IPS-20b (cell line): ENCODE results near the gene RAPGEF4.

Experiments used
- H3K27ac ChIP-seq: one replicate; pipeline ENCODE4 v1.5.1; 2013; ENCODE audit warnings: low read length
- H3K27me3 ChIP-seq: 2 replicates; pipeline ENCODE4 v1.6.1; 2013; ENCODE audit warnings: mild to moderate bottlenecking, low read length, inconsistent platforms; ENCODE audit not compliant: insufficient read depth
- H3K36me3 ChIP-seq: 2 replicates; pipeline ENCODE4 v1.6.1; 2013; ENCODE audit warnings: low read depth, mild to moderate bottlenecking, inconsistent platforms, low read length, moderate library complexity; ENCODE audit not compliant: insufficient read depth
- H3K4me1 ChIP-seq: 2 replicates; pipeline ENCODE4 v1.6.1; 2013; ENCODE audit warnings: mild to moderate bottlenecking, control low read depth, inconsistent platforms, low read length, moderate library complexity; ENCODE audit not compliant: insufficient read depth
- H3K4me3 ChIP-seq: 2 replicates; pipeline ENCODE4 v1.5.1; 2013; ENCODE audit warnings: mild to moderate bottlenecking, low read length, inconsistent platforms
- H3K9ac ChIP-seq: 2 replicates; pipeline ENCODE4 v1.6.1; 2013; ENCODE audit warnings: low read depth, mild to moderate bottlenecking, inconsistent platforms, low read length, moderate library complexity
- H3K9me3 ChIP-seq: 2 replicates; pipeline ENCODE4 v1.6.1; 2013; ENCODE audit warnings: mild to moderate bottlenecking, low read depth, low read length, inconsistent platforms; ENCODE audit not compliant: insufficient read depth

RAPGEF4 gene

GRCh38 chr2:172988728-172989127, 253.1 kb downstream of the RAPGEF4 start:
- H3K27me3 ChIP-seq: no peaks in the 10 kb centered on the region
- no peak overlapping the region for H3K9ac ChIP-seq
- no peaks in the 10 kb centered on the region for H3K36me3 ChIP-seq
- no peak overlapping the region for H3K27ac ChIP-seq
- H3K4me3 ChIP-seq: no peak overlapping the region
- no peaks in the 10 kb centered on the region for H3K9me3 ChIP-seq
- H3K4me1 ChIP-seq: 0 out of 2 replicates have a peak, but pooled peaks cover 4% of the 10 kb centered on the region

- Histone ChIP-seq H3K4me3 (no peak overlapping the region), H3K27ac (no peak overlapping the region), H3K9ac (no peak overlapping the region), H3K9me3 (no peaks in the 10 kb centered on the region), H3K4me1 (0 out of 2 replicates have a peak, but pooled peaks cover 4% of the 10 kb centered on the region), H3K36me3 (no peaks in the 10 kb centered on the region), H3K27me3 (no peaks in the 10 kb centered on the region)
These were observed 255.4 kb downstream of the RAPGEF4 start for GRCh38 chr2:172991031-172991430.

- no peaks in the 10 kb centered on the region for H3K9me3 ChIP-seq
- no peak overlapping the region for H3K4me3 ChIP-seq
- H3K27ac ChIP-seq: no peak overlapping the region
- H3K27me3 ChIP-seq: no peaks in the 10 kb centered on the region
- no peaks in the 10 kb centered on the region for H3K36me3 ChIP-seq
- H3K4me1 ChIP-seq: peaks cover 4% of the 10 kb centered on the region; the same call in 1 of the 2 replicates
- no peak overlapping the region for H3K9ac ChIP-seq
These were observed 257.5 kb downstream of the RAPGEF4 start for GRCh38 chr2:172993139-172993538.

- Histone ChIP-seq H3K9ac (no peak overlapping the region), H3K27ac (no peak overlapping the region), H3K36me3 (no peaks in the 10 kb centered on the region), H3K4me1 (peaks cover 4% of the 10 kb centered on the region; the same call in 1 of the 2 replicates), H3K4me3 (no peak overlapping the region), H3K27me3 (no peaks in the 10 kb centered on the region), H3K9me3 (no peaks in the 10 kb centered on the region)
These were observed 258.5 kb downstream of the RAPGEF4 start for GRCh38 chr2:172993931-172994717.

- peaks cover 4% of the 10 kb centered on the region; the same call in 1 of the 2 replicates for H3K4me1 ChIP-seq
- no peak overlapping the region for H3K27ac ChIP-seq
These were observed 259.2 kb downstream of the RAPGEF4 start for GRCh38 chr2:172994864-172995263.

GRCh38 chr2:172995323-172996244, 259.9 kb downstream of the RAPGEF4 start:
- no peak overlapping the region for H3K27ac ChIP-seq
- no peak overlapping the region for H3K4me3 ChIP-seq
- no peak overlapping the region for H3K9ac ChIP-seq
- no peaks in the 10 kb centered on the region for H3K36me3 ChIP-seq
- no peaks in the 10 kb centered on the region for H3K27me3 ChIP-seq
- no peaks in the 10 kb centered on the region for H3K9me3 ChIP-seq
- peaks cover 4% of the 10 kb centered on the region; the same call in 1 of the 2 replicates for H3K4me1 ChIP-seq

More at GRCh38 chr2:172994864-172995263, 259.2 kb downstream of the RAPGEF4 start:
- no peak overlapping the region for H3K9ac ChIP-seq
- no peaks in the 10 kb centered on the region for H3K36me3 ChIP-seq
- H3K9me3 ChIP-seq: no peaks in the 10 kb centered on the region
- no peaks in the 10 kb centered on the region for H3K27me3 ChIP-seq
- no peak overlapping the region for H3K4me3 ChIP-seq

GRCh38 chr2:172996387-172996961, 260.8 kb downstream of the RAPGEF4 start:
- no peaks in the 10 kb centered on the region; the same call in 1 of the 2 replicates for H3K4me1 ChIP-seq
- no peaks in the 10 kb centered on the region for H3K27me3 ChIP-seq
- H3K4me3 ChIP-seq: no peak overlapping the region
- no peaks in the 10 kb centered on the region for H3K9me3 ChIP-seq
- no peaks in the 10 kb centered on the region for H3K36me3 ChIP-seq
- H3K9ac ChIP-seq: no peak overlapping the region
- no peak overlapping the region for H3K27ac ChIP-seq

- Histone ChIP-seq H3K4me3 (no peak overlapping the region), H3K36me3 (no peaks in the 10 kb centered on the region), H3K27ac (no peak overlapping the region), H3K4me1 (no peaks in the 10 kb centered on the region; the same call in 1 of the 2 replicates), H3K27me3 (no peaks in the 10 kb centered on the region), H3K9ac (no peak overlapping the region), H3K9me3 (no peaks in the 10 kb centered on the region)
These were observed 261.4 kb downstream of the RAPGEF4 start for GRCh38 chr2:172997031-172997430.

GRCh38 chr2:172998547-172999272, 263.1 kb downstream of the RAPGEF4 start:
- H3K4me1 ChIP-seq: peaks cover 8% of the 10 kb centered on the region

GRCh38 chr2:172999641-173000386, 264.2 kb downstream of the RAPGEF4 start:
- no peak overlapping the region for H3K27ac ChIP-seq
- H3K9me3 ChIP-seq: no peaks in the 10 kb centered on the region
- no peak overlapping the region for H3K9ac ChIP-seq
- no peak overlapping the region for H3K4me3 ChIP-seq
- peaks cover 8% of the 10 kb centered on the region for H3K4me1 ChIP-seq
- H3K27me3 ChIP-seq: no peaks in the 10 kb centered on the region
- no peaks in the 10 kb centered on the region for H3K36me3 ChIP-seq

More at GRCh38 chr2:172998547-172999272, 263.1 kb downstream of the RAPGEF4 start:
- Histone ChIP-seq H3K9ac (no peak overlapping the region), H3K27me3 (no peaks in the 10 kb centered on the region), H3K4me3 (no peak overlapping the region), H3K36me3 (no peaks in the 10 kb centered on the region), H3K9me3 (no peaks in the 10 kb centered on the region), H3K27ac (no peak overlapping the region)
